ENCODE results near the gene MORN5.

- TF ChIP-seq POLR2AphosphoS5 (IDR thresholded peaks at IDR 0.05) (peak; percentile 95 to 97 (median 95)), POLR2A (IDR thresholded peaks at IDR 0.05) (peak in 1 of 3 donors; percentile 40)
- TF ChIP-seq, protein P1, sequence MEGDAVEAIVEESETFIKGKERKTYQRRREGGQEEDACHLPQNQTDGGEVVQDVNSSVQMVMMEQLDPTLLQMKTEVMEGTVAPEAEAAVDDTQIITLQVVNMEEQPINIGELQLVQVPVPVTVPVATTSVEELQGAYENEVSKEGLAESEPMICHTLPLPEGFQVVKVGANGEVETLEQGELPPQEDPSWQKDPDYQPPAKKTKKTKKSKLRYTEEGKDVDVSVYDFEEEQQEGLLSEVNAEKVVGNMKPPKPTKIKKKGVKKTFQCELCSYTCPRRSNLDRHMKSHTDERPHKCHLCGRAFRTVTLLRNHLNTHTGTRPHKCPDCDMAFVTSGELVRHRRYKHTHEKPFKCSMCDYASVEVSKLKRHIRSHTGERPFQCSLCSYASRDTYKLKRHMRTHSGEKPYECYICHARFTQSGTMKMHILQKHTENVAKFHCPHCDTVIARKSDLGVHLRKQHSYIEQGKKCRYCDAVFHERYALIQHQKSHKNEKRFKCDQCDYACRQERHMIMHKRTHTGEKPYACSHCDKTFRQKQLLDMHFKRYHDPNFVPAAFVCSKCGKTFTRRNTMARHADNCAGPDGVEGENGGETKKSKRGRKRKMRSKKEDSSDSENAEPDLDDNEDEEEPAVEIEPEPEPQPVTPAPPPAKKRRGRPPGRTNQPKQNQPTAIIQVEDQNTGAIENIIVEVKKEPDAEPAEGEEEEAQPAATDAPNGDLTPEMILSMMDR (IDR thresholded peaks at IDR 0.05 in 8 of 11, conservative IDR thresholded peaks at IDR 0.05 in 3 of 11), result peak in 7 of 11 experiments; percentile 15 to 56 (median 45)
These were observed at the start of gene MORN5, which contains the start of gene NDUFA8 for GRCh38 chr9:122159026-122159924.

Data from spleen (tissue), 7 donors.